HG03571 (cell line): ENCODE results near the gene PDZK1IP1.
"Not testable (repeated sequence)": the region's sequence is repeated elsewhere in the genome, so short reads cannot be mapped to it uniquely, and the experiment has no call there.

Experiments used
- ATAC-seq: cut with Tn5 transposase; IDR thresholded peaks from one replicate; pipeline ENCODE4 v1.9.1; 2021; ENCODE audit not compliant: unreplicated experiment

Gene PDZK1IP1

GRCh38 chr1:47181955-47182675, 7.7 kb downstream of the PDZK1IP1 start:
- no peak for ATAC-seq

GRCh38 chr1:47181095-47181954, 8.5 kb downstream of the PDZK1IP1 start:
- ATAC-seq, result no peak

GRCh38 chr1:47180603-47181094, 9.2 kb downstream of the PDZK1IP1 start:
- ATAC-seq, result no peak

GRCh38 chr1:47179988-47180563, 9.8 kb downstream of the PDZK1IP1 start:
- ATAC-seq, result no peak

GRCh38 chr1:47179017-47179987, 10.5 kb downstream of the PDZK1IP1 start:
- ATAC-seq, result peak; percentile 93

- no peak for ATAC-seq
Measured at GRCh38 chr1:47178654-47179016, 11.2 kb downstream of the PDZK1IP1 start.

GRCh38 chr1:47178020-47178419, 11.8 kb downstream of the PDZK1IP1 start:
- no peak for ATAC-seq

GRCh38 chr1:47175227-47175934, 14.5 kb downstream of the PDZK1IP1 start:
- ATAC-seq, result no peak

- no peak for ATAC-seq
Measured at GRCh38 chr1:47174656-47175020, 15.2 kb downstream of the PDZK1IP1 start.

- no peak for ATAC-seq
Measured at GRCh38 chr1:47172782-47173181, 17.1 kb downstream of the PDZK1IP1 start.

- ATAC-seq, result no peak
Measured at GRCh38 chr1:47164552-47164951, 25.3 kb downstream of the PDZK1IP1 start.

- no peak for ATAC-seq
Measured at GRCh38 chr1:47161298-47162040, 28.4 kb downstream of the PDZK1IP1 start.

- ATAC-seq, result no peak
Measured at GRCh38 chr1:47160716-47161115, 29.1 kb downstream of the PDZK1IP1 start.

- not testable (repeated sequence) for ATAC-seq
Measured at GRCh38 chr1:47157957-47158356, 31.9 kb downstream of the PDZK1IP1 start.

- not testable (repeated sequence) for ATAC-seq
Measured at GRCh38 chr1:47156457-47156856, 33.4 kb downstream of the PDZK1IP1 start.

GRCh38 chr1:47149162-47149561, 40.7 kb downstream of the PDZK1IP1 start:
- not testable (repeated sequence) for ATAC-seq

- no peak for ATAC-seq
Measured at GRCh38 chr1:47147047-47147785, 42.6 kb downstream of the PDZK1IP1 start.

GRCh38 chr1:47146495-47146894, 43.3 kb downstream of the PDZK1IP1 start:
- not testable (repeated sequence) for ATAC-seq

- ATAC-seq, result not testable (repeated sequence)
Measured at GRCh38 chr1:47143654-47144053, 46.2 kb downstream of the PDZK1IP1 start.
